Measurements from ENCODE around the gene PRPF40A.
"Not testable (repeated sequence)": the region's sequence is repeated elsewhere in the genome, so short reads cannot be mapped to it uniquely, and the experiment has no call there.

DNA sequence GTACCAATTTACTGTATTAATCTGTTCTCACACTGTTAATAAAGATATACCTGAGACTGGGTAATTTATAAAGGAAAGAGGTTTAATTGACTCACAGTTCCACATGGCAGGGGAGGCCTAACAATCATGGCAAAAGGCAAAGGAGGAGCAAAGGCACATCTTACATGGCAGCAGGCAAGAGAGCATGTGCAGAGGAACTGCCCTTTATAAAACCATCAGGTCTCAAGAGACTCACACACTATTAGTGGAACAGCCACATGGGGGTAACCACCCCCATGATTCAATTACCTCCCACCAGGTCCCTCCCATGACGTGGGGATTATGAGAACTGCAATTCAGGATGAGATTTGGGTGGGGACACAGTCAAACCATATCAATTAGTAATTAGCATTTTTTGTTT is 22.4 kb upstream of the PRPF40A start:
- TF ChIP-seq, protein P1, sequence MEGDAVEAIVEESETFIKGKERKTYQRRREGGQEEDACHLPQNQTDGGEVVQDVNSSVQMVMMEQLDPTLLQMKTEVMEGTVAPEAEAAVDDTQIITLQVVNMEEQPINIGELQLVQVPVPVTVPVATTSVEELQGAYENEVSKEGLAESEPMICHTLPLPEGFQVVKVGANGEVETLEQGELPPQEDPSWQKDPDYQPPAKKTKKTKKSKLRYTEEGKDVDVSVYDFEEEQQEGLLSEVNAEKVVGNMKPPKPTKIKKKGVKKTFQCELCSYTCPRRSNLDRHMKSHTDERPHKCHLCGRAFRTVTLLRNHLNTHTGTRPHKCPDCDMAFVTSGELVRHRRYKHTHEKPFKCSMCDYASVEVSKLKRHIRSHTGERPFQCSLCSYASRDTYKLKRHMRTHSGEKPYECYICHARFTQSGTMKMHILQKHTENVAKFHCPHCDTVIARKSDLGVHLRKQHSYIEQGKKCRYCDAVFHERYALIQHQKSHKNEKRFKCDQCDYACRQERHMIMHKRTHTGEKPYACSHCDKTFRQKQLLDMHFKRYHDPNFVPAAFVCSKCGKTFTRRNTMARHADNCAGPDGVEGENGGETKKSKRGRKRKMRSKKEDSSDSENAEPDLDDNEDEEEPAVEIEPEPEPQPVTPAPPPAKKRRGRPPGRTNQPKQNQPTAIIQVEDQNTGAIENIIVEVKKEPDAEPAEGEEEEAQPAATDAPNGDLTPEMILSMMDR (conservative IDR thresholded peaks at IDR 0.05; ENCODE audit: low read depth, low read length) = not testable (repeated sequence)
- not testable (repeated sequence) for TF ChIP-seq EZH2 (IDR thresholded peaks at IDR 0.05; ENCODE audit: borderline replicate concordance, low read depth, low read length, poor library complexity, severe bottlenecking)
